Measurements from ENCODE around the gene PTGER1. TPM values are rescaled to one million over a fixed set of nuclear protein-coding genes. Genes with fewer than 3 reads are reported as not detected.

PTGER1 gene
- total RNA-seq, 1 donor: 1.9 TPM

DNA sequence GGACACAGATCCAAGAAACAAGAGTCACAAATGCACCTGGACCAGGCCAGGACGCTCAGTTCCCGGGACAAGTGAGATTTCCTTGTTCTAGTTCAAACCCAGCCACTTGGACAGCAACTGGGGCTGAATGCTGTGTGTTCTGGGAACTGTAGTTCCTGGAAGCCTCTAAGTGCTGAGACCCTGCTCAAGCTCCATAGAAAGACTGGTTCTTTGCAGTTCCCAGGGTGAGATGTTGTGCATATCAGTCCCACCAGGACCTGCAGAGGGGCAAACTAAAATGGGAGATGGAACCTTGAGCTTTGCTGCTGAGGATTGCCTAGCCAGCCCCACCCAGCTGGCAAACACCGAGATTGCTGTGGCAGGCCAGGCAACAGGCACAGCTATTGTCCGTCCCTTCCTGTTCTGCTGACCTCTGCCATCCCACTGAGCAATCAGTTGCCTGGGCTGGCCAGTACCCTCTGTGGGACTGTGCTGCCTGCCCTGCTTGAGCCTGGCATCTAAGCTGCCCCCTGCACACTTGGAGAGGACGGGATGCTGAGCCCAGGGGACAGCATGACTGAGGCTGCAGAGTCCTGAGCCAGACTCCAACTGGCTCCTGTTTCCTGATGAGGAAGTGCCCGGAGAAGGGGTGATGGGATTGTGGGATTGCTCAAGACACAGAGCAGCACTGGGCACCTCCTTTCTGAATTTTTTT lies 22.2 kb upstream of the PTGER1 start:
- H3K4me3 ChIP-seq (ENCODE audit: low read depth, low read length): no peak overlapping the region
- peak; percentile 53 for DNase-seq (ENCODE audit: low read depth)
- TF ChIP-seq, protein P1, sequence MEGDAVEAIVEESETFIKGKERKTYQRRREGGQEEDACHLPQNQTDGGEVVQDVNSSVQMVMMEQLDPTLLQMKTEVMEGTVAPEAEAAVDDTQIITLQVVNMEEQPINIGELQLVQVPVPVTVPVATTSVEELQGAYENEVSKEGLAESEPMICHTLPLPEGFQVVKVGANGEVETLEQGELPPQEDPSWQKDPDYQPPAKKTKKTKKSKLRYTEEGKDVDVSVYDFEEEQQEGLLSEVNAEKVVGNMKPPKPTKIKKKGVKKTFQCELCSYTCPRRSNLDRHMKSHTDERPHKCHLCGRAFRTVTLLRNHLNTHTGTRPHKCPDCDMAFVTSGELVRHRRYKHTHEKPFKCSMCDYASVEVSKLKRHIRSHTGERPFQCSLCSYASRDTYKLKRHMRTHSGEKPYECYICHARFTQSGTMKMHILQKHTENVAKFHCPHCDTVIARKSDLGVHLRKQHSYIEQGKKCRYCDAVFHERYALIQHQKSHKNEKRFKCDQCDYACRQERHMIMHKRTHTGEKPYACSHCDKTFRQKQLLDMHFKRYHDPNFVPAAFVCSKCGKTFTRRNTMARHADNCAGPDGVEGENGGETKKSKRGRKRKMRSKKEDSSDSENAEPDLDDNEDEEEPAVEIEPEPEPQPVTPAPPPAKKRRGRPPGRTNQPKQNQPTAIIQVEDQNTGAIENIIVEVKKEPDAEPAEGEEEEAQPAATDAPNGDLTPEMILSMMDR (IDR thresholded peaks at IDR 0.05; ENCODE audit: insufficient read depth, low read length): no peak

DNA sequence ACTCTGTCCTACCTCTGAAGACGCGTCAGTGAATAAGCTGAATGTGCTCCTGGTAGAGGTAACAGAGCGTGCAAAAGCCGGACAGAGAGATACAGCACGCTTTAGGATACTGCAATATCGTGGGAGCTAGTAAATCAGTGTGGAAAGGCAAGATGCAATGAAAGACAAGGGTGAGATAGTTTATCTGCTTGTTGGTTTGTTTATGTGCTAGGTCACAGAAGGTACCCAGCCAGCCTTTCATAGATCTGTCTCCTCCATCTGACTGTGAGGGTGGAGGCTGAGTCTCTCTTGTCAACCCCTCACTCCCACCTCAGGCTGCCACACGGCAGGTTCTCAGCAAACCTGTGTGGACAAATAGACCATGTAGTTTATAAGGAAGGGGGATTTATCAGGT lies 21.7 kb upstream of the PTGER1 start:
- TF ChIP-seq, protein P1 (IDR thresholded peaks at IDR 0.05; ENCODE audit: insufficient read depth, low read length): no peak
- DNase-seq (ENCODE audit: low read depth): no peak
- H3K4me3 ChIP-seq (ENCODE audit: low read depth, low read length): peak overlapping the region; percentile 58

DNA sequence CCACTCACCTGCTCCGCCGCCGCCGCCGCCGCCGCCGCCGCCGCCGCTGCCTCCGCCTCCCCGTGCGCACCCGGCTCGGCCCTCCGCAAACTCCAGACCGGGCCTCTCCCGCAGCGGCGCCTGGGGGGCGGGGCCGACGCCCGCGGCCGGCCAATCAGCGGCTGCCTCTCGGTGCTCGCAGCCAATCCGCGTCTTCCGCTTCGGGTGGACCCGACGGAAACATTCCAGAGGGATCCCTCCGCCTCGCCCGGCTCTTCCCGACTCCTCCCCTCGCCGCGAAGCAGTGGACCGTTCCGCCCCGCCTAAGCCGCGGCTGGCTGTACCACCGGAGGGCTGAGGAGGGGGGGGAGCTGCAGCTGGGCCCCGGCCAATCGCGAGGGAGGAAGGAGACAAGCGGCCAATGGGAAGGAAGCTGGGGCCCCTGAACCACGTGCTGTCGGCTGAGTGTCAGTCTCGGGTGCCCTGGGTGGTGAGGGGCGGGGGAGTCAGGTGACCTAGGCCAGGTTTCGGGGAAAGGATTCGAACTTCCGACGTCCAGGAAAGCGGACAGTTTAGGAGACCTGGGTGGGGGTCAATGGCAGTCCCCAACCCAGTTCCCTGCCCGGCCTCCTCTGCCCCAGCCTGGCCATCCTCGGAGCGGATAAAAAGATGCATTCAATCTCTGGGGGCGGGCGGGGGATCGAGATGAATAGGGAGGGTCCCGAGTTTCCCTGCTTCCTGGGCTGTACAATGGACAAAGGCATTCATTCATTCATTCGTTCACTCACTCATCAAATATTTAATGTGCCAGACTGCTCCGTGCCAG lies 21.1 kb upstream of the PTGER1 start, which contains the start of gene GIPC1:
Gene GIPC1 (minus strand): TSS at position 99 of the 805 bp plus-strand sequence. CDS start 13,151 bp downstream, outside the sequence.
- peak; percentile 99 for DNase-seq (ENCODE audit: low read depth)
- TF ChIP-seq, protein P1 (IDR thresholded peaks at IDR 0.05; ENCODE audit: insufficient read depth, low read length): no peak
- H3K4me3 ChIP-seq (ENCODE audit: low read depth, low read length): peak within 1 kb of the TSS; percentile 73

- H3K4me3 ChIP-seq (ENCODE audit: low read depth, low read length): peak overlapping the region; percentile 73
- TF ChIP-seq, protein P1 (IDR thresholded peaks at IDR 0.05; ENCODE audit: insufficient read depth, low read length): no peak
- no peak for DNase-seq (ENCODE audit: low read depth)
Observed at GRCh38 chr19:14495672-14496028, 20.5 kb upstream of the PTGER1 start.

DNA sequence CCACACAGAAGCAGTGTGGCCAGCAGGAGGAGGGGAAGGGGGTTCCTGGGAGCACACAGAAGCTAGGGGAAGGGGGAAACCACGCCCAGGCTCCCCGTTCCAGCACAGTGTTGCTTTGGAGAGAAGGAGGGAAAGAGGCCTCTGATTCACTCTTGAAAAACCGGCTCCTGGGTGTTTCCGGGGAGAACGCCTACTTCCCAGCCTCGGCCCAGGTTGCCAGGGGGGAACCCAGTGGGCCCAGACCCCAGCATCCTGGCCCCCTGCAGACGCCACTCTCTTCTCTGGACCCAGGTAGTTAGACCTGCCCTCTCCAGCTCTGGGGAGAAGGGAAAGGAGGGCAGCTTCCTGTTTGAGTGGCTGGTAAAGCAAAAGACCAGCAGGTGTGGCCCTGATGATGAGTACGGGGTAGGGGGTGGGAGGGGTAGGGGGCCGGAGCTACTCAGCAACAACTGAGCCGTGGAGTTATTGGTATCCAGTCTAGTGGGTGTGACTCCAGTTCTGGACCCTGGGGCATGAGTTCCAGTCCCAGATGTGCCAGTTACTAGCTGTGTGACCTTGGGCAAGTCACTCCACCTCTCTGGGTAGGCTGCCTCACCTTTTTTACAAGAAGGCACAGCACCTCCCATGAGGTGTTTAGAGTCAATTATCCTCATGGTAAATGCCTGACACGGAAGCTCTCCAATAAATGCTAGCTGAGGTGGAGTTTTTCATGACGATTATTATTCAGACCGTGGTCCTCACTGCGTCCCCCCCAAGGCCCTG lies 19.9 kb upstream of the PTGER1 start:
- TF ChIP-seq, protein P1 (IDR thresholded peaks at IDR 0.05; ENCODE audit: insufficient read depth, low read length): no peak
- no peak for DNase-seq (ENCODE audit: low read depth)
- peak overlapping the region; percentile 73 for H3K4me3 ChIP-seq (ENCODE audit: low read depth, low read length)

DNA sequence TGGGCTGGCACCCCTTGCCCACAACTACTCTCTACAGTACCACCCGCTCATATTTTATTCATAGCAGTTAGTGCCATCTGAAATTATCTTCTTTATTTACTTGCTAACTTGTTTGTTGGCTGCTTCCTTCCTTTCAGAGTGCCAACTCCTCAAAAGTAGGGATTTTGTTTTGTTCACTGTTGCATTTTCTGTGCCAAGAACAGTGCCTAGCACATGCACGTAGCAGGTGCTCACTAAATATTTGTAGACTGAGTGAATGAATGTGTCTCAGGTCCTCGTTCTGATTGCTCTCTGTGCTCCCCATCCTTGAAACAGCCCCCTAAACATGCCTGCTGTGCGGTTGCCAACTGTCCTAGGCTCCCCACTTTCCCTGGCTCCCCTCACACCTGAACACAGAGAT lies 19.3 kb upstream of the PTGER1 start:
- H3K4me3 ChIP-seq (ENCODE audit: low read depth, low read length): peak overlapping the region; percentile 73
- TF ChIP-seq, protein P1 (IDR thresholded peaks at IDR 0.05; ENCODE audit: insufficient read depth, low read length): no peak
- DNase-seq (ENCODE audit: low read depth): no peak
